ENCODE results near the gene EPC2. TPM values are rescaled to one million over a fixed set of nuclear protein-coding genes. Genes with fewer than 3 reads are reported as not detected.

The EPC2 gene
- total RNA-seq, 6 experiments from 2014 or later: 7.7 to 13.3 (median 8.8) TPM

DNA sequence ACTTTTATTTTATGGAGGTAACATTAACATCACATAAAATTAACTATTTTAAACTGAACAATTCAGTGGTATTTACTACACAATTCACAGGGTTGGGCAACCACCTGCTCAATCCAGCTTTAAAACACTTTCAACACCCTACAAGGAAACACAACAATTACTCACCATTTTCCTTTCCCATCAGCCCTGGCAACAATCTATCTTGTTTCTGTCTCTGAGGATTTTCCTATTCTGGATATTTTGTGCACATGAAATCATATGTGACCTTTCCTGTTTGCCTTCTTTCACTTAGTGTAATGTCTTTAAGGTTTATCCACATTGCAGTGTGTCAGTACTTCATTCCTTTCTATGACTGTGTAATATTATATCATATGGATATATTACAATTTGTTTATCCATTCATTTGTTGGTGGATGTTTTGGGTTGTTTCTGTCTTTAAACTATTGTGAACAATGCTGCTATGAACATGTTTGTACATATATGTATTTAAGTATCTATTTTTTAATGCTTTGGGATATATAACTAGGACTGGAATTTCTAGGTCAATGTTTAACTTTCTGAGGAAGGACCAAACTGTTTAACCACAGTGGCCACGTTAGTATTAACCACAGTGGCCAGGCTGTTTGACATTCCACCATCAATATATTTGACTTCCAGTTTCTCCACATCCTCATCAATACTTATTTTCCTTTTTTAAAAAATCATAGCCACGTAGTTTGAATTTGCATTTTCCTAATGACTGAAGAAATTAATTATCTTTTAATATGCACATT is 158.1 kb downstream of the EPC2 start:
- Histone ChIP-seq H3K4me1 (no peaks in the 10 kb centered on the region), H3K36me3 (no peaks in the 10 kb centered on the region), H3K4me3 (no peak overlapping the region), H3K27me3 (no peaks in the 10 kb centered on the region), H3K9me3 (no peaks in the 10 kb centered on the region), H3K27ac (no peak overlapping the region)
- no peak for TF ChIP-seq POLR2A (IDR thresholded peaks at IDR 0.05)
- TF ChIP-seq CTCF (IDR thresholded peaks at IDR 0.05): no peak
- WGBS (ENCODE audit: insufficient coverage, low coverage, low lambda C conversion rate, missing lambda C conversion rate): 24% methylated on average over 2 of the region's 2 CpGs
- no peak for ATAC-seq
- intact Hi-C loops (cut with DNase I): no loop called here
- DNase-seq: no peak

DNA sequence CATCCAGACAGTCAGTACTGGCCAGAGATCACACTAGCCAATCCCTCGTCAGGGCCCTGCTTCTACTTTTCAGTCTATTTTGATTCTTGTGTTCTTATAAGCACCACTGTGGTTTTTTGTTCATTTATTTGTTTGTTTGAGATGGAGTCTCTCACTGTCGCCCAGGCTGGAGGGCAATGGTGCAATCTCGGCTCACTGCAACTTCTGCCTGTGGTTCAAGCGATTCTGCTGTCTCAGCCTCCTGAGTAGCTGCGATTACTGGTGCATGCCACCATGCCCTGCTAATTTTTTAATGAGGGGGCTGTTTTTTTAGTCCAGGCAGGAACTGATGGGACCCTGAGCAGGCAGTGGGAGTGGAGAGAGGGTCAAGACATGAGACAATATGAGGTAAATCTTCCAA is 165.5 kb downstream of the EPC2 start:
- ATAC-seq (no peak), DNase-seq (no peak)
- intact Hi-C loops (cut with DNase I): no loop called here
- no peak overlapping the region for H3K4me3 ChIP-seq
- no peaks in the 10 kb centered on the region for H3K9me3 ChIP-seq
- 87% methylated on average over 2 of the region's 5 CpGs for WGBS (ENCODE audit: insufficient coverage, low coverage, low lambda C conversion rate, missing lambda C conversion rate)
- H3K4me1 ChIP-seq: no peaks in the 10 kb centered on the region
- no peaks in the 10 kb centered on the region for H3K36me3 ChIP-seq
- TF ChIP-seq POLR2A (IDR thresholded peaks at IDR 0.05) (no peak), CTCF (IDR thresholded peaks at IDR 0.05) (no peak)
- H3K27ac ChIP-seq: no peak overlapping the region
- H3K27me3 ChIP-seq: no peaks in the 10 kb centered on the region

DNA sequence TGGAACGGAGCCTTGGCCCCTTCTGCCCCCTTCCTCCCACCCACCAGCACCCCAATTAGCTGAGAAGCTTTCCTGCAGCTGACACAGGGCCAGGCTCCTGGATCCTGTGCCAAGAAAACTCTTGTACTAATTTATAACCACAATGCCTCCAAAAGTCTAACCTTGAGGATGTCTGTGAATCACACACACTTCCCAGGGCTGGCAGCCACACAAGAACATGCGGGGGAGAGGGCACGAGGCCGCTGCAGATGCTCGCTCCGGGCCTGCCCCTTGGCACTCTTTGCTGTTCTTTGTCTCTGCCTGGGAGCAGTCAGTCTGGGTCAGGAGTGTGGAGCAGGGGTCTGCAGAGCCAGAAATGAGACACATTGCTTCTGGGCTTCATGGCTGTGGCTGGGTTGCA is 167.8 kb downstream of the EPC2 start:
- DNase-seq: no peak
- intact Hi-C loops (cut with DNase I): no loop called here
- Histone ChIP-seq H3K36me3 (no peaks in the 10 kb centered on the region), H3K4me3 (no peak overlapping the region), H3K9me3 (no peaks in the 10 kb centered on the region), H3K27me3 (no peaks in the 10 kb centered on the region), H3K27ac (no peak overlapping the region), H3K4me1 (no peaks in the 10 kb centered on the region)
- ATAC-seq: no peak
- TF ChIP-seq CTCF (IDR thresholded peaks at IDR 0.05): no peak
- no peak for TF ChIP-seq POLR2A (IDR thresholded peaks at IDR 0.05)
- no CpG with 5 or more reads among the region's 6 CpGs for WGBS (ENCODE audit: insufficient coverage, low coverage, low lambda C conversion rate, missing lambda C conversion rate)

- no peaks in the 10 kb centered on the region for H3K36me3 ChIP-seq
- intact Hi-C loops (cut with DNase I): no loop called here
- 67% methylated on average over 9 of the region's 11 CpGs for WGBS (ENCODE audit: insufficient coverage, low coverage, low lambda C conversion rate, missing lambda C conversion rate)
- no peak for TF ChIP-seq CTCF (IDR thresholded peaks at IDR 0.05)
- TF ChIP-seq POLR2A (IDR thresholded peaks at IDR 0.05): no peak
- no peaks in the 10 kb centered on the region for H3K9me3 ChIP-seq
- H3K4me3 ChIP-seq: no peak overlapping the region
- DNase-seq: no peak
- H3K27ac ChIP-seq: no peak overlapping the region
- H3K27me3 ChIP-seq: no peaks in the 10 kb centered on the region
- no peaks in the 10 kb centered on the region for H3K4me1 ChIP-seq
- ATAC-seq: no peak
Observed at GRCh38 chr2:148813603-148814065, 169.1 kb downstream of the EPC2 start.
